ENCODE measurements around the gene NRP1. TPM values are rescaled to one million over a fixed set of nuclear protein-coding genes. Genes with fewer than 3 reads are reported as not detected.

NRP1 gene
- total and polyA plus RNA-seq, 4 donors: 18.5 to 188 (median 71.7) TPM

DNA sequence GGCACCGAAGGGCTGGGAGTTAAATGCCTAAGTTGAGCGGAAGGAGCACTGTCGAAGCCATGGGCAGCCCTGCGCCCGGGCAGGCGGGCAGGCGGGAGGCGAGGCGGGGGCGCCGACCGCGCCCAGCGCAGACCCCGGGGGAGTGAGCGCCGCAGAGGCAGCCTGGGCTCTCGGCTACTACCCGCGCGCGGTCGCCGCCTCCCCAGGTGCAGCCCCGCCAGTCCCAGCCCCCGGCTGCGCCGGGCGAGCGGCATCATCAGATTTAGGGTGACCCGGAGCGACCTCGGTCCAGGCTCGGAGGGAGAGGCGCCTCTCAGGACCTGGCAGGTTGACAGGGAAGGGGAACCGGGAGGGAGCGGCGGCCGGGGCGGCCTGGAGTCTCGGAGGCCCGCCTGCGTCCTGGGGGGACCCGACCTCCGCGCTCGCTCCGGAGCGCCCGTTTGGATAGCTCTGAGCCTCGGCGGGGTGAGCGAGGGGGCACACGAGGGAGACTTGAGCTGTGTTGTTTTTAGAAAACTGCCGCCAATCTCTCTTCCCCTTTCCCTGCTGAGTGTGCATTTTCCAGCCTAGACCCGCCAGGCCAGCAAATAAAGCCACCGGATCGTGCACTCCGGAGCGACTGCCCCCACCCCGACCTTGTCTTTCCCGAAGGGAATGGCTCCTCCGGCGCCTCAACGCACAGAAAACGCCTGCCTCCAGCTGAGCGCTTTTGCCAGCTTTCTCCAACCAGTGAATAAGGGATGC is 2.3 kb upstream of the NRP1 start:
- no peaks in the 10 kb centered on the region for H3K27me3 ChIP-seq (ENCODE audit: control insufficient read depth in 3 of 3, insufficient read depth in 3 of 3, low read length in 2 of 3)
- TF ChIP-seq, protein P1, sequence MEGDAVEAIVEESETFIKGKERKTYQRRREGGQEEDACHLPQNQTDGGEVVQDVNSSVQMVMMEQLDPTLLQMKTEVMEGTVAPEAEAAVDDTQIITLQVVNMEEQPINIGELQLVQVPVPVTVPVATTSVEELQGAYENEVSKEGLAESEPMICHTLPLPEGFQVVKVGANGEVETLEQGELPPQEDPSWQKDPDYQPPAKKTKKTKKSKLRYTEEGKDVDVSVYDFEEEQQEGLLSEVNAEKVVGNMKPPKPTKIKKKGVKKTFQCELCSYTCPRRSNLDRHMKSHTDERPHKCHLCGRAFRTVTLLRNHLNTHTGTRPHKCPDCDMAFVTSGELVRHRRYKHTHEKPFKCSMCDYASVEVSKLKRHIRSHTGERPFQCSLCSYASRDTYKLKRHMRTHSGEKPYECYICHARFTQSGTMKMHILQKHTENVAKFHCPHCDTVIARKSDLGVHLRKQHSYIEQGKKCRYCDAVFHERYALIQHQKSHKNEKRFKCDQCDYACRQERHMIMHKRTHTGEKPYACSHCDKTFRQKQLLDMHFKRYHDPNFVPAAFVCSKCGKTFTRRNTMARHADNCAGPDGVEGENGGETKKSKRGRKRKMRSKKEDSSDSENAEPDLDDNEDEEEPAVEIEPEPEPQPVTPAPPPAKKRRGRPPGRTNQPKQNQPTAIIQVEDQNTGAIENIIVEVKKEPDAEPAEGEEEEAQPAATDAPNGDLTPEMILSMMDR (IDR thresholded peaks at IDR 0.05; ENCODE audit: control extremely low read depth, extremely low read depth): no peak

DNA sequence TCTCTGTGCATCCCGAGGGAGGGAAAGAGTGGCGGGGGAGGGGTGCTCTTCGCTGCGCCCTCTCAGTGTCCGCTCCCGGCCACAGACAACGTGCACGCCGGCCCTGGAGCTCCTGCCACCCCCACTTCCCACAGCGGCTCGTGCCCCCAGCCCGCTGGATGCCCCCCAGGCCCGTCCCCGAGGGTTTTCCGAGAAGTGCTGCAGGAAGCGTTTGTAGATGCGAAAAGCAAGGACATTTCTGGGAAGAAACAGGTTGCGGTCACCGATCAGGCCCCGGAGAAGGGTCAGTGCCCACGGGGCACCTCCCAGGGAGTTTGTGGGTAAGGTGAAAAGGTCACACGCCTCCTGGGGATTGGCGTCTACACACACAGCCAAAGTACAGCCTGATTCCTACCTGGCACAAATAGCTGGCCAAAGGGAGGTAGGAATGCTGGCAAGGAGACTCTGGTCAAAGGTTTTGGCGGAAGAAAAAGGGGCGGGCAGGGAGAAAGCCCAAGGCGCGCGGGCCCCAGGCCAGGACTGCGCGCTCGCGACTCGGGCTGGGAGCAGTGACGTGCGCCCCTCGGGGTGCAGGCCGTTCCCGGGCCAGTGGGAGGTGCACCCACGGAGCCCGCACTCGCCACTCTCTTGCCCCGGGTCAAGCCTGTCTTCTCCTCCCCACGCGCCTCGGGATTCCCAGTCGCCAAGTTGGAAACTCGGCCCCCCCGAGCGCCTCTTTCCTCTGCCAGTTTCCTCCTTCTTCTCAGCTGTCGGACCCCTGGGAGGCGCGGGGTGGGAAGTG is 1.5 kb upstream of the NRP1 start:
- ATAC-seq (ENCODE audit: insufficient read depth, low FRiP score): peak; percentile 8
- Histone ChIP-seq H3K4me1 (ENCODE audit: control insufficient read depth in 5 of 5, insufficient read depth in 5 of 5, low read length in 5 of 5) (peaks cover 0 to 24% (median 4%) of the 10 kb centered on the region in 5 donors), H3K27me3 (ENCODE audit: control insufficient read depth in 3 of 3, insufficient read depth in 3 of 3, low read length in 2 of 3) (no peaks in the 10 kb centered on the region), H3K9me3 (ENCODE audit: control insufficient read depth in 4 of 4, insufficient read depth in 3 of 4, low read length in 3 of 4) (no peaks in the 10 kb centered on the region), H3K36me3 (ENCODE audit: control insufficient read depth in 4 of 4, insufficient read depth in 4 of 4, low read length in 4 of 4) (peaks cover 0 to 5% (median 0%) of the 10 kb centered on the region in 4 donors), H3K4me3 (peak overlapping the region; percentile 72), H3K9ac (ENCODE audit: insufficient read depth in 1 of 2, low read length in 2 of 2) (peak overlapping the region in 1 of 2 donors; percentile 43), H3K27ac (ENCODE audit: low read depth in 1 of 2, low read length in 1 of 2) (peak overlapping the region; percentile 86 to 94)
- peak; percentile 79 to 85 (median 84) for DNase-seq
- 1% methylated on average over 52 of the region's 52 CpGs for WGBS, 2 donors
- TF ChIP-seq, protein P1 (IDR thresholded peaks at IDR 0.05; ENCODE audit: control extremely low read depth, extremely low read depth): no peak

More for the DNA sequence above, 2.3 kb upstream of the NRP1 start:
- Histone ChIP-seq H3K4me1 (ENCODE audit: control insufficient read depth in 5 of 5, insufficient read depth in 5 of 5, low read length in 5 of 5) (peaks cover 0 to 21% (median 4%) of the 10 kb centered on the region in 5 donors), H3K9ac (ENCODE audit: insufficient read depth in 1 of 2, low read length in 2 of 2) (peak overlapping the region in 1 of 2 donors; percentile 79), H3K36me3 (ENCODE audit: control insufficient read depth in 4 of 4, insufficient read depth in 4 of 4, low read length in 4 of 4) (peaks cover 0 to 3% (median 0%) of the 10 kb centered on the region in 4 donors), H3K9me3 (ENCODE audit: control insufficient read depth in 4 of 4, insufficient read depth in 3 of 4, low read length in 3 of 4) (no peaks in the 10 kb centered on the region), H3K4me3 (peak overlapping the region; percentile 40), H3K27ac (ENCODE audit: low read depth in 1 of 2, low read length in 1 of 2) (peak overlapping the region; percentile 86 to 94)
- DNase-seq (peak; percentile 77 to 90 (median 88)), ATAC-seq (ENCODE audit: insufficient read depth, low FRiP score) (no peak)
- 2 to 3% methylated on average over 55 to 67 of the region's 67 CpGs for WGBS, 2 donors

GRCh38 chr10:33335551-33335800 is 1.0 kb upstream of the NRP1 start:
- Histone ChIP-seq H3K4me1 (ENCODE audit: control insufficient read depth in 5 of 5, insufficient read depth in 5 of 5, low read length in 5 of 5) (peaks cover 0 to 28% (median 4%) of the 10 kb centered on the region in 5 donors), H3K27ac (ENCODE audit: low read depth in 1 of 2, low read length in 1 of 2) (peak overlapping the region; percentile 86 to 94), H3K9ac (ENCODE audit: insufficient read depth in 1 of 2, low read length in 2 of 2) (peak overlapping the region in 1 of 2 donors; percentile 12), H3K27me3 (ENCODE audit: control insufficient read depth in 3 of 3, insufficient read depth in 3 of 3, low read length in 2 of 3) (no peaks in the 10 kb centered on the region), H3K4me3 (peak overlapping the region; percentile 72), H3K9me3 (ENCODE audit: control insufficient read depth in 4 of 4, insufficient read depth in 3 of 4, low read length in 3 of 4) (no peaks in the 10 kb centered on the region), H3K36me3 (ENCODE audit: control insufficient read depth in 4 of 4, insufficient read depth in 4 of 4, low read length in 4 of 4) (peaks cover 0 to 5% (median 0%) of the 10 kb centered on the region in 4 donors)
- TF ChIP-seq, protein P1 (IDR thresholded peaks at IDR 0.05; ENCODE audit: control extremely low read depth, extremely low read depth): no peak
- WGBS, 2 donors: 0% methylated on average over 21 of the region's 21 CpGs
- DNase-seq (no peak), ATAC-seq (ENCODE audit: insufficient read depth, low FRiP score) (no peak)

All from lung (tissue), 12 donors.